Activated CD4-positive, alpha-beta memory T cell treated with anti-CD3 and anti-CD28 coated beads, Interleukin-2, amount 10 ng/mL, durations not matched to agents 7 days and 5 days (primary cell): ENCODE data around the gene CHAF1A. TPM values are rescaled to one million over a fixed set of nuclear protein-coding genes. Genes with fewer than 3 reads are reported as not detected.
A peak's percentile ranks its signal among the peaks of the same experiment; 100 is the strongest.

Experiments
- CTCF ChIA-PET: fragments of 350-600 bp; sonication (Branson Sonifier 250); formaldehyde crosslinking; loops from one replicate; lab custom pipeline; 2021; ENCODE audit warnings: antibody characterized with exemption, inconsistent platforms; lab: Charles Lee
- POLR2A ChIA-PET: fragments of 350-600 bp; sonication (Branson Sonifier 250); formaldehyde crosslinking; loops from one replicate; lab custom pipeline; 2021; ENCODE audit warnings: antibody characterized with exemption; lab: Charles Lee
- DNase-seq: peaks from one replicate; pipeline ENCODE4 v3.0.0-alpha.2; 2020
- H3K27ac Mint-ChIP-seq: one replicate; pipeline ENCODE4 v1.8.0; 2021; ENCODE audit warnings: mild to moderate bottlenecking, mixed read lengths
- H3K27me3 Mint-ChIP-seq: one replicate; pipeline ENCODE4 v1.8.0; 2021; ENCODE audit warnings: mixed read lengths
- H3K36me3 Mint-ChIP-seq: one replicate; pipeline ENCODE4 v1.8.0; 2021; ENCODE audit warnings: low read depth, mixed read lengths
- H3K4me1 Mint-ChIP-seq: one replicate; pipeline ENCODE4 v1.8.0; 2021; ENCODE audit warnings: mixed read lengths
- H3K4me3 Mint-ChIP-seq: one replicate; pipeline ENCODE4 v1.8.0; 2021; ENCODE audit warnings: mild to moderate bottlenecking, mixed read lengths
- H3K9me3 Mint-ChIP-seq: one replicate; pipeline ENCODE4 v1.8.0; 2021; ENCODE audit warnings: mixed read lengths
- total RNA-seq, 2 experiments: library from RNA; stranded (reverse); gene quantifications; one replicate each; pipeline ENCODE4 v1.2.3, GENCODE V29; 2021

CHAF1A gene
- total RNA-seq, 2 experiments from 2014 or later, result 71.7 to 82.5 TPM

DNA sequence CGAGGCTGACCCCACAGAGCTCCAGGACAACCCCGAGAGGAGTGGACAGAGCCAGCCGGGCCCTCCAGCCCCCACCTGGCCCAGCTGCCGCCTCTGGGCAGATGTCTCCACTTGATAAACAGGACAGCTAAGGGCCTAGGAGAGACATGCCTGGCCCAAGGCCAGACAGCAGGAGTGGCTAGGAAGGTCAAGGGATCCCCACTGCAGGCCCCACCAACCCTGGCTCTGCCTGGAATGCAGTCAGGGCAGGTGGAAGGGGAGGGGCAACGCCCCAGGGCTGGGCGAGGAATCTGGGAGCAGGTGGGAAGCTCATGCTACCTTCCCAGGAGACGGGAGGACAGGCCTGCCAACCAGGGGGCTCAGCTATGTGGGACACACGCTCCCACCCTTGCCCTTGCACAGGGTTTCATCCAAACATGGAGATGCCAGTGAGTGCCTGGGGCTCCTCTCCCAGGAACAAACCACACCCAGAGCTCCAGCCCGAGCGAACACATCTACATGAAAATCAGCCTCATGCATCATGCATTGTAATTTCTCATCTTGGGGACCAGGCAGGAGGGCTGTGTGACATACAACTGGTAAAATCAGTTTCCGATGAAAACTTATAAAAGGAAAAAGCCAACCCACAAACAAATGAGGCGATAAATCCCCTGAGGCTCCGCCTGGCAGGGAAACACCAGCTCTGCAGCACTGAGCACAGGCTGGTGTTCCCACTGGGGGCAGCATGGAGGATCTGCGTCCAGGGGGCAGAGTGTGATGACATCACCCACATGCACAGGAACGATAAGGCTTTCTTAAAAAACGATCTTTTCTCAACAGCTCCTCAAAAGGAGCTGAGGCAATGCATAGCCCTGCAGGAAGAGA, 27.0 kb upstream of the CHAF1A start:
- H3K4me1 Mint-ChIP-seq, result peaks cover 79% of the 10 kb centered on the region
- no peaks in the 10 kb centered on the region for H3K9me3 Mint-ChIP-seq
- no peak for DNase-seq
- no peak overlapping the region for H3K4me3 Mint-ChIP-seq
- no peaks in the 10 kb centered on the region for H3K27me3 Mint-ChIP-seq
- peak overlapping the region; percentile 52 for H3K27ac Mint-ChIP-seq
- ChIA-PET POLR2A (interaction anchor here (1.2 to 1.9 kb wide), 2 partner anchors 13 to 18 kb away, joined by 4 to 7 read pairs; no protein-coding TSS in a partner anchor), CTCF (interaction anchor here (0.9 to 1.1 kb wide), 2 partner anchors 20 to 27 kb away, joined by 4 to 5 read pairs; partner anchors contain the start of gene CHAF1A)
- H3K36me3 Mint-ChIP-seq, result peaks cover 15% of the 10 kb centered on the region

- Mint-ChIP-seq H3K36me3 (peaks cover 15% of the 10 kb centered on the region), H3K4me3 (no peak overlapping the region), H3K4me1 (peaks cover 79% of the 10 kb centered on the region), H3K27me3 (no peaks in the 10 kb centered on the region), H3K27ac (peak overlapping the region; percentile 58), H3K9me3 (no peaks in the 10 kb centered on the region)
- POLR2A ChIA-PET, result interaction anchor here (1.2 to 1.9 kb wide), 2 partner anchors 12 to 17 kb away, joined by 4 to 7 read pairs; no protein-coding TSS in a partner anchor
- DNase-seq, result no peak
- CTCF ChIA-PET, result interaction anchor here (1.1 kb wide), 1 partner anchor 19 kb away, joined by 4 read pairs; no protein-coding TSS in a partner anchor
Observed at GRCh38 chr19:4376028-4376670, 26.3 kb upstream of the CHAF1A start.

DNA sequence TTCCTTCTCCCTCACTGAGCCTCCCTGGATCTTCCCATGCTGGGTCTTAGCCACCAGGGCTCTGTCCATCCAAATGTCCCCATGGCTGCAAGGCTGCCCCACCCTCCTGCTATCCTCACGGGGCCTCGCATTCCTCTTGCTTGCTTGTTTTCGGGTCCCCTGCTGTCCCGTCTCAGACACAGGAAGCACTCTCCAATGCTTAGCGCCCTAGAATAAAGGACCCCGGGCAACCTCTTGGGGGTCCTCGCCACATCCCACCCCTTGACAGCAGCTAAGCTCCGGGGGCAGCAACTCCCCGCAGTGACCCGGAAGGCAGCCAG, 25.8 kb upstream of the CHAF1A start:
- Mint-ChIP-seq H3K4me3 (no peak overlapping the region), H3K27me3 (no peaks in the 10 kb centered on the region), H3K36me3 (peaks cover 15% of the 10 kb centered on the region), H3K4me1 (peaks cover 78% of the 10 kb centered on the region), H3K9me3 (no peaks in the 10 kb centered on the region), H3K27ac (peak overlapping the region; percentile 58)
- no peak for DNase-seq
- POLR2A ChIA-PET, result interaction anchor here (1.9 kb wide), 2 partner anchors 12 to 26 kb away, joined by 6 to 7 read pairs; partner anchors contain the start of gene CHAF1A
- CTCF ChIA-PET, result interaction anchor here (0.7 kb wide), 1 partner anchor 24 kb away, joined by 3 read pairs; the partner anchor contains the start of gene SH3GL1

DNA sequence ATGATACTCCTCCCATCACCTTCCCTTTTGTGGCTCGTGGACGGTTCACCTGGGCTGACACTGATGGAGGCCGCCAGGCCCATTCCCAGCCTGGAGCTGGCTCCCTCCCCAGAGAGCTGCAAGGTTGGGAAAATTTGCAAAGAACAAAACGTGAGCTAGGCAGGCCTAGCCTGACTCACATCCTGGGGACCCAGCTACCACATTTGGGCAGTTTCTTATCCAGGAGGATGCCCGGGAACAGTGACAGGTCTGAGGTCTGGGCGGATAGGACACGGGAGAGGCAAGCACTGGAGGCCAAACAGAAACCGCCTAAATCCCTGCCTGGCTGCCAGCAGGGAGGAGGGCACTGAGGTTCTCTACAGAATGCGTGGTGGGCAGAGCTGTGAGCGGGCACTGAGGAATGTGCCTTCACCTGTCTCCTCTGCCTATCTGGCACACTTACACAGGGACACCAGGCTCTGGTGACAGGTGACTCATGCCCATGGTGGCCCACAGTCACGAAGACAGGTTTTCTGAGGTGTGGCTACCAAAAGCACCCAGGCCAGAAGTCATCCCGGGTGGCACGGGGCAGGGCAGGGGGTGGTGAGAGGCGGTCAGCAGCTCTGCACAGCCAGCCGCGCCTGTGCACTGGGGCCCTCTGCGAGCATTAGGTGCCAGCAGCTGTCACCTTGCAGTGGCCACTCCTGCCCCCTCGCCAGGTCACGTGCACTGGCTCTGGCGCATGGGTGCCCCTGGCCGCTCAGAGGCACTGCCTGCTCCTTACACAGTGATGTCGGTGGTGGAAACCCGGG, 25.3 kb upstream of the CHAF1A start:
- no peak for DNase-seq
- Mint-ChIP-seq H3K4me3 (no peak overlapping the region), H3K4me1 (peaks cover 77% of the 10 kb centered on the region), H3K27ac (peak overlapping the region; percentile 58), H3K27me3 (no peaks in the 10 kb centered on the region), H3K9me3 (no peaks in the 10 kb centered on the region), H3K36me3 (peaks cover 15% of the 10 kb centered on the region)
- ChIA-PET POLR2A (interaction anchor here (1.9 kb wide), 2 partner anchors 11 to 25 kb away, joined by 6 to 7 read pairs; partner anchors contain the start of gene CHAF1A), CTCF (interaction anchor here (0.7 to 1.0 kb wide), 2 partner anchors 23 to 34 kb away, joined by 3 read pairs; partner anchors contain the start of genes MPND and SH3GL1)

DNA sequence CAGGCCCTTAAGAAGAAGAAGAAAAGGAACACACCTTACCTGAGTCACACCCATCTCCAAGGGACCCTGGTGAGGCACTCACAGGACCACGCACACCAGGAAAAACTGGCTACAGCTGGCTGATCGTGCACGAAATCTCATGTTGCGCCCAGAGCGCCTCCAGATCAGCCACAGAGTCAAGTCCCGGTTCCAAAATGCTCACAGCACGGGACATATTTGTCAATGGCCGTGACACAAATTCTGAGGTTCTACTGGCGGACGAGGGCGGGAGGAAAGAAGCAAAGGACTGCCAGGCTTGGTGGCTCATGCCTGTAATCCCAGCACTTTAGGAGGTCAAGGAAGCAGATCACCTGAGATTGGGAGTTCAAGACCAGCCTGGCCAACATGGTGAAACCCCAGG, 23.6 kb upstream of the CHAF1A start:
- ChIA-PET POLR2A (interaction anchor here (1.6 kb wide), 1 partner anchor 9 kb away, joined by 9 read pairs; no protein-coding TSS in a partner anchor), CTCF (interaction anchor here (0.6 to 1.9 kb wide), 4 partner anchors 9 to 254 kb away, joined by 3 to 6 read pairs (median 4); partner anchors contain the start of gene SH3GL1)
- H3K4me1 Mint-ChIP-seq, result peaks cover 75% of the 10 kb centered on the region
- no peaks in the 10 kb centered on the region for H3K9me3 Mint-ChIP-seq
- DNase-seq, result no peak
- H3K36me3 Mint-ChIP-seq, result peaks cover 20% of the 10 kb centered on the region
- H3K27me3 Mint-ChIP-seq, result no peaks in the 10 kb centered on the region
- peak overlapping the region; percentile 95 for H3K27ac Mint-ChIP-seq
- peak overlapping the region; percentile 77 for H3K4me3 Mint-ChIP-seq

DNA sequence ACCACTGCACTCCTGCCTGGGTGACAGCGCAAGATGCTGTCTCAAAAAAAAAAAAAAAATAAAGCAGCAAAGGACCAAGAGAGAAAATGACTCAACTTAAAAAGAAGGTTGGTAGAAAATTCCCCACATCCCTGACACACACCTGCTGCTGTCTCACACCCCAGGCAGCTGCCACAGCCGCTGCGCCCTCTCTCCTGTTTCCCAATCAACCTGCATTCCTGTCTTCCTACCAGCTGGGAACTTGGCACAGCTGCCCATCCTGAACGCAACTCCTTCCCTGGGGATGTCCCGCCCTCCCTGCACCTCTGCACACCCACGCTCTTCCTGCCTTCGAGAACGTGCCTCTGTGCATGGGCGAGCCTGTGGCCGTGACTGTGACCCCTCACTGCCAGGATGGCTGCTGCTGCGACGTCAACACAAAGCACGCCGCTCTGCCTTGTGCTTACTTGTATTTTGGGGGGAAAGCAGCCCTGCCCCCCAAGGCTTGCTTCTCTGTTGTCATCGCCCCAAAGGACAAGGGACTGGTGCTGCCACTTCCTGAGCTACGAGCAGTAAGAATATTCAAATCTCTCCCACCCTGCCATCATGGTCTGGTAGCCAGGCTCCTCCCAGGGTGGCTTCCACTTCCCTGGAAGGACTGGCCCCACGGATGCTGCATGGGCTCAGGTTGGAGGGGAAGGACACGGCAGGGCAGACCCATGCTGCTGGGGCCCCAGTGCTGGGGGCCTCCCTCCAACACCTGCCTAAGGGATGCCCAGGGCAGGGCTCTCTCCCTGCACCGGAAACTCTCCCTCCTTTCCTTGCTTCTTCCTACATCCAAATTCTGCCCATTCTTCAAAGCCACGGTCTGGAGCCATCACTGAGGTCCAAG, 22.8 kb upstream of the CHAF1A start:
- H3K4me3 Mint-ChIP-seq, result peak overlapping the region; percentile 77
- peaks cover 21% of the 10 kb centered on the region for H3K36me3 Mint-ChIP-seq
- ChIA-PET POLR2A (interaction anchor here (1.4 to 2.1 kb wide), 7 partner anchors 10 to 23 kb away, joined by 4 to 11 read pairs (median 5); partner anchors contain the start of genes CHAF1A and SH3GL1), CTCF (interaction anchor here (0.6 to 1.9 kb wide), 4 partner anchors 10 to 253 kb away, joined by 3 to 6 read pairs (median 4); partner anchors contain the start of gene SH3GL1)
- peaks cover 73% of the 10 kb centered on the region for H3K4me1 Mint-ChIP-seq
- H3K27me3 Mint-ChIP-seq, result no peaks in the 10 kb centered on the region
- no peaks in the 10 kb centered on the region for H3K9me3 Mint-ChIP-seq
- peak overlapping the region; percentile 95 for H3K27ac Mint-ChIP-seq
- DNase-seq, result peak; percentile 39

DNA sequence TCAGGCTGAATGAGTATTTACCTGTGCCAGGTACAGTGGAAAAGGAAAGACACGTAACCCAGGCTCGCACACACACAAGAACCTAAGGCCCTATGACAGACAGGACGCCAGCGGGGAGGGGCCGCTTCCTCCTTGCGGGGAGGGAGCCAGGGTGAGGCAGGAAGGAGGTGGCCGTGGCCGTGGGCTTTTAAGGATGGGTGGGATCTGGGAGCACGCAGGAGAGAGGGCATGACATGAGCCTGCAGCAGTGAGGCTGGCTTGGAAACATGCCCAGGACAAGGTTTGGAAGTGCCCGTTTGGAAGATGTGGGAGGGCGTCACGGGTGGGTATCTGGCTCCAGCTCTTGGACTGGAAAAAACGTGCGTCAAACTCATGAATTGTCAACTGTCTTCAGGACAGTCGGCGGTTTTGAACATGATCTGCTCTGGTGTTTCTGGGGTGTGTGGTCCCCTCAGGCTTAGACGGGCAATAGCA, 22.1 kb upstream of the CHAF1A start:
- POLR2A ChIA-PET, result interaction anchor here (0.8 to 2.1 kb wide), 7 partner anchors 10 to 91 kb away, joined by 3 to 11 read pairs (median 4); partner anchors contain the start of genes CHAF1A and SH3GL1
- DNase-seq, result peak; percentile 75
- H3K4me1 Mint-ChIP-seq, result peaks cover 70% of the 10 kb centered on the region

GRCh38 chr19:4385291-4386040, 17.0 kb upstream of the CHAF1A start:
- Mint-ChIP-seq H3K9me3 (no peaks in the 10 kb centered on the region), H3K4me3 (no peak overlapping the region), H3K27me3 (no peaks in the 10 kb centered on the region), H3K36me3 (peaks cover 28% of the 10 kb centered on the region), H3K27ac (no peak overlapping the region), H3K4me1 (peaks cover 32% of the 10 kb centered on the region)
- CTCF ChIA-PET, result no interaction called here
- no peak for DNase-seq
- POLR2A ChIA-PET, result no interaction called here

More for the DNA sequence above, 22.1 kb upstream of the CHAF1A start:
- Mint-ChIP-seq H3K4me3 (peak overlapping the region; percentile 77), H3K27me3 (no peaks in the 10 kb centered on the region), H3K9me3 (no peaks in the 10 kb centered on the region), H3K36me3 (peaks cover 23% of the 10 kb centered on the region), H3K27ac (peak overlapping the region; percentile 95)
- CTCF ChIA-PET, result interaction anchor here (0.7 to 1.9 kb wide), 3 partner anchors 11 to 133 kb away, joined by 3 to 6 read pairs (median 4); partner anchors contain the start of gene SH3GL1

- Mint-ChIP-seq H3K4me1 (peaks cover 32% of the 10 kb centered on the region), H3K4me3 (no peak overlapping the region), H3K9me3 (no peaks in the 10 kb centered on the region), H3K27ac (no peak overlapping the region), H3K36me3 (peaks cover 31% of the 10 kb centered on the region), H3K27me3 (no peaks in the 10 kb centered on the region)
- POLR2A ChIA-PET, result no interaction called here
- CTCF ChIA-PET, result no interaction called here
- DNase-seq, result no peak
Observed at GRCh38 chr19:4386041-4386782, 16.2 kb upstream of the CHAF1A start.

GRCh38 chr19:4388337-4389063, 13.9 kb upstream of the CHAF1A start:
- no peaks in the 10 kb centered on the region for H3K9me3 Mint-ChIP-seq
- DNase-seq, result no peak
- H3K27ac Mint-ChIP-seq, result no peak overlapping the region
- ChIA-PET CTCF (no interaction called here), POLR2A (interaction anchor here (1.0 to 1.6 kb wide), 3 partner anchors 13 to 18 kb away, joined by 3 to 7 read pairs (median 3); no protein-coding TSS in a partner anchor)
- H3K4me1 Mint-ChIP-seq, result peaks cover 32% of the 10 kb centered on the region
- peaks cover 30% of the 10 kb centered on the region for H3K36me3 Mint-ChIP-seq
- no peak overlapping the region for H3K4me3 Mint-ChIP-seq
- H3K27me3 Mint-ChIP-seq, result no peaks in the 10 kb centered on the region
